ENCODE measurements around the gene SERPINA1. TPM values are rescaled to one million over a fixed set of nuclear protein-coding genes. Genes with fewer than 3 reads are reported as not detected.
"Not testable (repeated sequence)": the region's sequence is repeated elsewhere in the genome, so short reads cannot be mapped to it uniquely, and the experiment has no call there.

The SERPINA1 gene
- total RNA-seq, 1 experiment from 2014 or later = 150 TPM

DNA sequence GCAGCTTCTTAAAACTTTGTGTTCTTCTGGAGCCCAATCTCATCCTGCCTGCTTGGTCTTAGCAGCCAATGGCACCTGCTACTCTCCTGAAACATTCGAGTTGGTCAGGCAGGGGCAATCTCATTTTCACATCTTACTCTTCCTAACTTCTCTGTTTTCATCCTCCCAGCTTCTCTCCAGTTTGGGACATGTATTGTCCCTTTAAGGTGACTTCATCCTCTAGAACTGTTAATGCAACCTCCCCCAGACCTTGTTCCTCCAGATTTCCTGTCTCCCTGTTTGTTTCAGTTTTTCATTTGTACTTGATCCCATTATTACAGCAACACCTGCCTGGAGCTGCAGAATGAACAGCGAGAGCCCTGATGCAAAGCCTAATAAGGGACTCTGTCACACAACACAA, 32.9 kb upstream of the SERPINA1 start:
- Histone ChIP-seq H3K4me3 (ENCODE audit: low read depth, low read length) (no peak overlapping the region), H3K27me3 (replicated peaks; ENCODE audit: control insufficient read depth, insufficient read depth, low read length) (no peaks in the 10 kb centered on the region), H3K4me1 (no peaks in the 10 kb centered on the region), H3K36me3 (ENCODE audit: control insufficient read depth, insufficient read depth, low read length) (no peaks in the 10 kb centered on the region), H3K9me3 (no peaks in the 10 kb centered on the region)
- no peaks in the 10 kb centered on the region for H3K36me3 Mint-ChIP-seq (ENCODE audit: insufficient read depth, unreplicated experiment)
- DNase-seq = no peak
- no peak overlapping the region for H3K4me3 Mint-ChIP-seq (ENCODE audit: unreplicated experiment)
- POLR2A ChIA-PET = no interaction called here
- TF ChIP-seq, protein P1, sequence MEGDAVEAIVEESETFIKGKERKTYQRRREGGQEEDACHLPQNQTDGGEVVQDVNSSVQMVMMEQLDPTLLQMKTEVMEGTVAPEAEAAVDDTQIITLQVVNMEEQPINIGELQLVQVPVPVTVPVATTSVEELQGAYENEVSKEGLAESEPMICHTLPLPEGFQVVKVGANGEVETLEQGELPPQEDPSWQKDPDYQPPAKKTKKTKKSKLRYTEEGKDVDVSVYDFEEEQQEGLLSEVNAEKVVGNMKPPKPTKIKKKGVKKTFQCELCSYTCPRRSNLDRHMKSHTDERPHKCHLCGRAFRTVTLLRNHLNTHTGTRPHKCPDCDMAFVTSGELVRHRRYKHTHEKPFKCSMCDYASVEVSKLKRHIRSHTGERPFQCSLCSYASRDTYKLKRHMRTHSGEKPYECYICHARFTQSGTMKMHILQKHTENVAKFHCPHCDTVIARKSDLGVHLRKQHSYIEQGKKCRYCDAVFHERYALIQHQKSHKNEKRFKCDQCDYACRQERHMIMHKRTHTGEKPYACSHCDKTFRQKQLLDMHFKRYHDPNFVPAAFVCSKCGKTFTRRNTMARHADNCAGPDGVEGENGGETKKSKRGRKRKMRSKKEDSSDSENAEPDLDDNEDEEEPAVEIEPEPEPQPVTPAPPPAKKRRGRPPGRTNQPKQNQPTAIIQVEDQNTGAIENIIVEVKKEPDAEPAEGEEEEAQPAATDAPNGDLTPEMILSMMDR (IDR thresholded peaks at IDR 0.05; ENCODE audit: insufficient read depth in 1 of 2, low read depth in 1 of 2, low read length in 1 of 2, severe bottlenecking in 1 of 2, unreplicated experiment in 1 of 2) = no peak
- BruUV-seq (replicated peaks) = no TSS peak
- no peaks in the 10 kb centered on the region for H3K27me3 Mint-ChIP-seq (ENCODE audit: insufficient read depth, unreplicated experiment)
- no peaks in the 10 kb centered on the region for H3K9me3 Mint-ChIP-seq (ENCODE audit: unreplicated experiment)
- CTCF ChIA-PET = interaction anchor here (1.6 kb wide), 1 partner anchor 65 kb away, joined by 5 read pairs; no protein-coding TSS in a partner anchor
- intact Hi-C loops (cut with micrococcal nuclease; ENCODE audit: unreplicated experiment) = loop anchor here (10.0 kb wide), 1 partner anchor 287 kb away; no protein-coding TSS in a partner anchor
- peaks cover 7% of the 10 kb centered on the region for H3K4me1 Mint-ChIP-seq (ENCODE audit: low read depth, unreplicated experiment)
- H3K27ac Mint-ChIP-seq (ENCODE audit: unreplicated experiment) = no peak overlapping the region

DNA sequence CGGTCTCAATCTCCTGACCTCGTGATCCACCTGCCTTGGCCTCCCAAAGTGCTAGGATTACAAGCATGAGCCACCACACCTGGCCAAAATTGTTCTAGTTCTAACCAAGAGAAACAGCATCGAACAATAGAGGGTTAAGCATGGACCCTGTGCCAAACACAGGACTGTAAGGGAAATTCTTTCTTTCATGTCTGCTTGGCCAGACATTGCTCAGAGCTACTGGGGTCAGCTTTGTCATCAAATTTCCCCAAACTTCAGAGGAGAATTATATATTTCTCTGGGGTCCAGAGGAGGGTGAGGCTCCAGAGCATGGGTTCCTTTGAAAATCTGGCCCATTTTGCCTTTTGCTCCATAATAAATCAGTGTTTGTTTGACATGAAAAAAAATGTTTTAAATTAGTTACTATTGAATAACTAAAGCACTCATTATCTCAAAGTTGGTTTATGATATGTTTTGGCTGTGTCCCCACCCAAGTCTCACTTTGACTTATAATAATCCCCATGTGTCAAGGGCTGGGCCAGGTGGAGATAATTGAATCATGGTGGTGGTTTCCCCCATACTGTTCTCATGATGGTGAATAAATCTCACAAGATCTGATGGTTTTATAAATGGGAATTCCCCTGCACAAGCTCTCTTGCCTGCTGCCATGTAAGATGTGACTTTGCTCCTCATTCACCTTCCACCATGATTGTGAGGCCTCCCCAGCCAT, 29.2 kb upstream of the SERPINA1 start:
- intact Hi-C loops (cut with micrococcal nuclease; ENCODE audit: unreplicated experiment); BruUV-seq (replicated peaks); H3K9me3 Mint-ChIP-seq (ENCODE audit: unreplicated experiment); H3K4me1 ChIP-seq; H3K27me3 Mint-ChIP-seq (ENCODE audit: insufficient read depth, unreplicated experiment); H3K36me3 Mint-ChIP-seq (ENCODE audit: insufficient read depth, unreplicated experiment); H3K4me1 Mint-ChIP-seq (ENCODE audit: low read depth, unreplicated experiment); H3K27me3 ChIP-seq (replicated peaks; ENCODE audit: control insufficient read depth, insufficient read depth, low read length); H3K36me3 ChIP-seq (ENCODE audit: control insufficient read depth, insufficient read depth, low read length); CTCF ChIA-PET; H3K4me3 Mint-ChIP-seq (ENCODE audit: unreplicated experiment); POLR2A ChIA-PET; H3K4me3 ChIP-seq (ENCODE audit: low read depth, low read length); DNase-seq; H3K9me3 ChIP-seq; H3K27ac Mint-ChIP-seq (ENCODE audit: unreplicated experiment): not testable (repeated sequence)

- ChIA-PET CTCF (interaction anchor here (1.1 kb wide), 1 partner anchor 13 kb away, joined by 5 read pairs; no protein-coding TSS in a partner anchor), POLR2A (no interaction called here)
- H3K9me3 ChIP-seq = no peaks in the 10 kb centered on the region
- H3K4me3 Mint-ChIP-seq (ENCODE audit: unreplicated experiment) = no peak overlapping the region
- BruUV-seq (replicated peaks) = no TSS peak
- H3K36me3 Mint-ChIP-seq (ENCODE audit: insufficient read depth, unreplicated experiment) = no peaks in the 10 kb centered on the region
- peaks cover 9% of the 10 kb centered on the region; the same call in 1 of the 2 replicates for H3K4me1 ChIP-seq
- H3K27me3 Mint-ChIP-seq (ENCODE audit: insufficient read depth, unreplicated experiment) = no peaks in the 10 kb centered on the region
- DNase-seq = peak in 1 of 2 experiments; percentile 24
- peaks cover 12% of the 10 kb centered on the region for H3K4me1 Mint-ChIP-seq (ENCODE audit: low read depth, unreplicated experiment)
- H3K36me3 ChIP-seq (ENCODE audit: control insufficient read depth, insufficient read depth, low read length) = no peaks in the 10 kb centered on the region
- TF ChIP-seq, protein P1 (IDR thresholded peaks at IDR 0.05; ENCODE audit: insufficient read depth in 1 of 2, low read depth in 1 of 2, low read length in 1 of 2, severe bottlenecking in 1 of 2, unreplicated experiment in 1 of 2) = peak in 1 of 2 experiments; percentile 66
- intact Hi-C loops (cut with micrococcal nuclease; ENCODE audit: unreplicated experiment) = no loop called here
- no peak overlapping the region for H3K4me3 ChIP-seq (ENCODE audit: low read depth, low read length)
- H3K9me3 Mint-ChIP-seq (ENCODE audit: unreplicated experiment) = peaks cover 9% of the 10 kb centered on the region
- H3K27ac Mint-ChIP-seq (ENCODE audit: unreplicated experiment) = peak overlapping the region; percentile 60
- H3K27me3 ChIP-seq (replicated peaks; ENCODE audit: control insufficient read depth, insufficient read depth, low read length) = no peaks in the 10 kb centered on the region
These were observed 24.6 kb upstream of the SERPINA1 start for GRCh38 chr14:94412671-94413638.

Data from Caco-2 (cell line).